ENCODE data around the gene DIAPH2.

DIAPH2 gene

DNA sequence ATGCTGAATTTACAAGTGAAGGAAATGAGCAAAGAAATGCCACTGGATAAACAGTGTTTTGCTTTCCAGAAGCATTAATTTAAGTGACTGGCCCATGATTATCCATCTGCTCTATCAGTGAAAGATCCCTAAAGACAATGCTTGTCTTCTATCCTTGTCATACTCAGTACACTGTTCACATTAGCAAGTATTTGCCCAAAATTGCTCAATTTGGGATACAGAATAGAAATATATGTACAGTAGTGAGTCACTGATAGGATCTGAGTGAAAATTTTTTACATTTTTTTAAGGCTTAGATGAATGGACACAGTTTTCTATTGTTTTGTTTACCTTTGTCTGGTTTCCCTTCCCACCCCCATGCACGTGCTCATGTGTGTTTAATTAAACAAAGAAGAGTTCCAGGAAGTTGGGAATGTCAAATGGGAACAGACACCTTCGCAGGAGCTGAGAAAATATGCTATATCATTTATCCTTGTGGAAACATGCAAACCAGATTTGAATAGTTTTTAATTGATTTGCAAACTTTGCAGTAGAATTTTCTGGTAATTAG, 855.4 kb downstream of the DIAPH2 start:
- DNase-seq = no peak

DNA sequence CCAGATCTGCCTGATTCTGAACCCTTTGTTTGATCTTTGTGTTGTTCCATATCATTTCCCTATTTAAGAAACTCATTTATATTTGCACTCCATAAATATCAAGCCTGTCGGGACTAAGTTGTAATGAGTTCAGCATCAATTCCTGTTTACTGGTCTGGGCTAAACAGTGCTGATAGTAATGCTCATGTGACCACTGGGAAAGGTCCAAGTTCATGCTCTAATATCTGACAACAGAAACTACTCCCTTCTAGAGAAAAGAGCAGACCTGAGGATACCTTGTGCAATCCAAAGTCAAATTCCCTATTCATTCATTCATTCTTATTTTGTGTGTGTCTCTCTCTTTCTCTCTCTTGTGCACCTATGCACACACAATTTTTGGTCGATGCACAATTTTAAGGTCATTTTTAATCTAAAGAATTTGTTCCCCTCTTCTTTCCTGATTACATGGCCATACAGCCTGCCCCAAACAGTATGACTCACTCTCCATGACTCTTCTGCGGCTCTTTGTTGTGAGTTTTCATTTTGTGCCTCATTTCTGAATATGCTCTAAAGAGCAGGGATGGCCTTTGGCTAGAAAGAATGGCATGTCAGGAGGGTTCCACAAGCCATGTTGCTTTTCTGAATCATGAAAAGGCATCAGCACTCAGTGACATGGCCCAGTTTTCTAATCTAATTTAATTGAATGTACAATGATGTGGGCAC, 863.4 kb downstream of the DIAPH2 start:
- no peak for DNase-seq

DNA sequence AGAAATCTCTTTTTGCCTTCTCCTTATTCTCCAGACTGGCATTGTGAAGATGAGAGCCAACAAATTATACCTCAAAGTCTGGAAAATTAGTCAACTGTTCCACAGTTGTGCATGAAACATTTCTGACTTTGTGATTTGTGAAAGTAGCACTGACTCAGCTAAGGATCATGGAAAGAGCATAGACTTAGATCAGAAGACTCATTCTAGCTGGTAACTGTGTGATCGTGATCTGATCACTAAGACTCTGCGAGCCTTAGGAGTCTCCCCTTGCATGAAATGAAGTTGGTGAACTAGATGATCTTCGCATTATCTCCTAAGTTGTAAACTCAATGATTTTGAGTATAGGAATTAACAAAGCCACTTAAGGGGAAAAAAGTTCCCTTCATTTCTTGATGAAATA, 867.2 kb downstream of the DIAPH2 start:
- DNase-seq = no peak

DNA sequence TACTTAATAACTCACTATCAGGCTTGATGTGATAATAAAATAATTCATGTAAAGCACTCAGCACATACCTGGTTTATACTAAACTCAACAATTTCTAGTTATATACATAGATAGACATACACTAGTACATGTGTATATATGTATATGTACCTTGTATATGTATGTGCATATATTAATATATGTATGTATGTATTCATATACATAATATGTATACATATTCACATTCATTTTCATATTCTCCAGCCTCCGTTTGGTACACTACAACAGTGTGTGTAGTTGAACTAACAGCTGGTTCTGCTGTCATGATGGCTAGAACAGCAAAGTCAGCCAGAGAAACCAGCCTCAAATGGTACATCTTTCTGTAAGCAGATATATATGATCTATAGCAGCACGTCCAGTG, 869.2 kb downstream of the DIAPH2 start:
- no peak for DNase-seq

DNA sequence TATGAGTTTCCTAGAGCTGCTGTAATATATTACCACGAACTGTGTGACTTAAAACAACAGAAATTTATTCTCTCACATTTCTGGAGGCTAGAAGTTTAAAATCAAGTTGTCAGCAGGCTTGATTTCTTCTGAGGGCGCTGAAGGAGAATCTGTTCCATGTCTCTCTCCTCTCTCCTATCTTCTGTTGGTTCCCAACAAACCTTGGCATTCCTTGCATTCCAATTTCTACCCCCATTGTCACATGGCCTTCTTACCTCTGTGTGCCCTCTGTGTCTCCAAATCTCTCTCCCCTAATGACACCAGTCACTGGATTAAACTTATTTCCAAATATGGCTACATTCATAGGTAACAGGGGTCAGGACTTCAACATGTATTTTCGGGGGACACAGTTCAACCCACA, 871.7 kb downstream of the DIAPH2 start:
- no peak for DNase-seq

DNA sequence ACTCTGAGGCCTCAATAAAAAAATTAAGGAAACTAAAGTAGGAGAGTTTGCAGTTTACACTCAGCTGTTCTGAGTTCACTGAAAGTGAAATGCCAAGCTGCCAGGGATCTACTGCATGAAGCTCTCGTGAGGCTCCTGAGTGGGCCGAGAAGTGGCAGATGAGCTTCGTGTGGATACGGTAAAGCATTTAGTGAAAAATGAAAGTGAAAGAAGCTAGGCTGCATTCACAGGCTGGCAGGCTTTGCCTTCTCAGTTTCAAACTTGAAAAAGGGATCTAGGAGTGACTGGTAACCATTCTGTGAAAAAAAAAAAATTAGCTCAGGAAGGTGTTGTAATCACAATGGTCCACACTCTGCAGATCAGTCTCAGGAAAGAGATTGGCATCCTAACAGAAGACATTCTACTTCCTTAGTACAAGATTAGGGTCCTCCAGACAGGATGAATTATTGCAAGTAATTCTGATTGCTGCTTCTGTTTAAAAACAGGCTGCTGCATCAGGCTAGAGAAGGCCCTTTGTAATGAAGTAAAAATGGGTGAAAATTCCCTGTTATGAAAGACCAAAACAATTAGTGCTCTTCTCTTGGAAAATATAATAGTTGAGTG, 879.0 kb downstream of the DIAPH2 start:
- DNase-seq = peak in 27 of 56 donors; percentile 0 to 29 (median 1)

DNA sequence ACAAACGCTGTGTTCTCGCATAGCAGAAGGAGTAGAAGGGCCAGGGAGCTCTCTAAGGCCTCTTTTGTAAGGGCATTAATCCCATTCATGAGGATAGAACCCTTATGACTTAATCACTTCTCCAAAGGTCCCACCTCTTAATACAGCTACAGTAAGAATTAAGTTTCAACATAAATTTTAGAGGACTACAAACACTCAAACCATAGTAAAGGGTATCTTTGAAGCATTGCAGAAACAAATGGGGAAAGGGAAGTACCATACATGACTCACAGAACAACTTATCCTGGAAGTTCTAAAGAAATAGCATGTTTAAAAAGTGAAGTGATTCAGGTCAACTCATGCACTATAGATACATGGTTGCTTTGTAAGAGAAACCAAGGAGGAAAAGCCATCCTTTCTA, 879.9 kb downstream of the DIAPH2 start:
- no peak for DNase-seq

DNA sequence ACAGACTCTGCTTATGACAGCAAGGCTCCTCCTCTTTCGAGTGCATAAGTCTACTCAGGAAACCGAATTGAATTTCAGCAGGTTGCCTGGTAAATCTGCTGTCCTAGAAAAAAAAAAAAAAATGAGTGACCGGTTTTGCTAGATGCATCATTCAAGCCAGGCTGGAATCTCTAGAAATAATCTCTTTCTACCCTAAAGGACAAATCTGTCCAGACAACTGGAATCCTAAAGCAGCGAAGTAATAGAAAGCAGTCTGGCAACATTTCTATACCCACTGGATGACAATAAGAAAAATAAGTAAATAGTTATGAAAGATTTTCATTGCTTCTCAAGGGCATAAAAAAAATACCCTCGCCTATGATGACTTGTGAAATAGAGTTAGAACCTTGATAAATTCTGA, 902.5 kb downstream of the DIAPH2 start:
- DNase-seq = no peak

DNA sequence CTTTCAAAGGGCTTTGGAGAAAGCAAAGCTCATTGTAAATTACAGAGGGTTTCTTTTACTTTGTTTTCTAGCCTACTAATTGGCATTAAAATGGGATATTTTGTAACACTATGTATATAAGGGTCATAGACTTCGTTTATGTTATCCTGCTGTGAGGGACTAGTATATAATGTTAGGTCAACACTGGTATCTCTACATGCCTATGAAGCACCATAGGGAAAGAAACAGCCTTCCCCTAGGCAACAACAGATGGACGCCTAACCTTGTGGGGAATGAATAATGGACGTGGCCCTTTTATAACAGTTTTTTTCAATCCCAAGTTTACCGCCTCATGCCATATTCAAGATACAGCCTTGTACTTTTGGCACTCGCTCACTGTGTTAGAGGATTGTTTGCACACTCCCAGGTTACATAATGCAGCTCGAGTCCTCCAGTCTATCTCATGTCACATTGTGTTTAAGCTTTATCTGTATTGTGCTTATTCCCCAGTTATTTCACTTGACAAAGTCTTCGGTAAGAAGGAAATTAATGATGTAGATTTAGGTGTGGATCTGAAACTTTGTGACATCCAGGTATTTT, 910.1 kb downstream of the DIAPH2 start:
- no peak for DNase-seq

DNA sequence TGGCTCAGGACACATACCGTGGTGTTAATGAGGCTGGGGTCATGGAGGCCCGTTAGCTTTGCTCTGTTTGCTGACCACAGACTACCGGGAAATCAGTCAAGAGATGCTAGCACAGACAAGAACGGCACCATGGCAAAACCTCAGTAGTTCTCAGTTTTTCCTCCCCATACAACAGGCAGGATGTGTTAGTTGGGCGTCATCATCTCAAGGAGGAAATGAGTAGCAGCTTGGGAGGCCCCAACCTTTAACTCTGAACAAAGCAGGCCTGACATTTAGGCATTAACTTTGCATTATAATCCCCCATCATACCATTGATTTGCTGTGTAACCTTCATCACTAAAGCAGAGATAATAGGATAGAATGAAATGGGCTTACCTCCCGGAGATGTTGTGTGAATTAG, 913.3 kb downstream of the DIAPH2 start:
- no peak for DNase-seq

DNA sequence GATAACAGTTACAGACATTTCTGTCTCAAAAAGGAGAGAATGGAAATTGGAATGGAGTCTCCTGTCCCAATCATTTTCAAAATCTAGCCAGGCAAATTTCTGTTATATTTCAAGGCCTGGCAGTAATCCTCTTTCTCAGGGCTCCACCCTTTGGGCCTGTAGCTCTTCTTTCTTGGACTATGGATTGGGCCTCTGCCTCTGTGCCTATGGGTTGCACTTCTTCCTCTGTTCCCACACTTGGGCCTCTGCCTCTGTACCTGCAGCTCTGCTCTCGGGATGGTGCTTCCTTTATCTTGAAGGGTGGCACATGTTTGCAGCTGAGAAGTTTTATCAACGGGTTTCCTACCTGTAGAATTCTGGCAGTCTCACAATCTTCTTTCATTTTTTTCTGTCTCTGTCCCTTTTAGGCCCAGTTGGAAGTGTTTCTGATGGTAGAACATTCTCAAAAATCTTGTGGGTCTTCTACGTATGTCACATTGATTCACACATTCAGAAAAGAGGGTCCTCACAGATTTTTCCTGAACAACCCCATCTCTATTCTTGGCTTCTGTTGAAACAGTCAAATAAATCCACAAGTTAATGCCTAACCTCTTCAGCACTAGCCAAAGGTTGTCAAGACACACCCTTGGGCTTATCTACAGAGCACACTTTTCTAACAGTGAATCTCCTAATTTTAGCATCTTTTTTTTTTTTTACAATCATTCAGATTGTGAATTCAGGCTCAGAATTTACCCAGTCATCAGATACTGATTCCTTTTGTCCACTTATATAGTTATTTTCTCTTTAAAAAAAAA, 918.0 kb downstream of the DIAPH2 start:
- no peak for DNase-seq

DNA sequence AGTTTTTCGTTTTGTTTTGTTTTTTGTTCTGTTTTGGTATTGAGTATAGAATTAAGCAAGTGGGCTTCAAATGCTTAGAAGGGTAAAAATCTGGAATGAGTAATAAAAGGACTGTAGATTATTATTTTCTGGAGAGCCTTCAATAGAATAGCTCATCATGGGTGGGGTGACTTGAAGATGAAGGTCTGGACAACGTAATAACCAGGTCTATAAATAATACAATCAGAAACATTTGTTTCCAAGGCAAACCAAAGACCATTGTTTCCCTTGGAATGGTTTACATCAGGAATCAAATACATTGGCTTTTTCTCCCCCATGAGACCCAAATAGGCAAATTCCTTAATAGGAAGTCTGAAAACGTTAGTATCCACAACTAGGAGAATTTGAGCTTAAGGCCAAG, 920.6 kb downstream of the DIAPH2 start:
- DNase-seq = no peak

DNA sequence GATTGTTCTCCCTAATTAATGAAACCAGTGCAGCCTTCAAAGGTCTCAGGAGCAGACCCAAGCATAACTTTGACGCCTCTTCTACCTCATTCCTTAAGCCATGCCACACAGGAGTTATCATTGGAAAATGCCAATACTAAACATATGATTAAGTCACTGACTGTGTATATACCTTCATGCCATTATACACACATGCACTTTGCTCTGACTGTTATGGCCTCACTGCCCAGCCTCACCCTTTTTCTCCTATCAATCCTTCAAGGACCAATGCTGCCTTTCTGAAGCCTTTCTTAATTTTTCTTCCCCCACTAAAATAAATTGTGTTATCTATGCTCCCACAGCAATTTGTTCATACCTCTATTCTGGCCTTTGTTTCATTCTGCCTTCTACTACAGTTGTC, 924.7 kb downstream of the DIAPH2 start:
- no peak for DNase-seq

DNA sequence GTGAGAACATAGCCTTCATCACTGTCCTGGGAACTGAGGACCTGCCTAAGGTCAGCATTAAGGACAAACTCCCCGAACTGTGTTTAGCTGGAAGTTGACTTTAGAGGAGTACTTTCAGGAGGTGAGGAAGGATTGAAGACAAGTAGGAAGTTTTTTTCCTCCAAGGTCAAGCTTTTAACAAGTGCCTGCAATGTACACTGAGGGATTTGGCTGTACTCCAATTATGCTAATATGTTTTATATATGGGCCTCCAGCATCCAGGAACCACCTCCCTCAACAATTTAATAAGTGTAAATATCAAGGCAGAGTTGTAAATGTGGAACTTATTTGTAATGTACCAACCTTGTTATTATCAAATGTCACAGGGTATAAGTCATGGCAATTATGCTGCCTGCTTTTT, 925.3 kb downstream of the DIAPH2 start:
- no peak for DNase-seq

DNA sequence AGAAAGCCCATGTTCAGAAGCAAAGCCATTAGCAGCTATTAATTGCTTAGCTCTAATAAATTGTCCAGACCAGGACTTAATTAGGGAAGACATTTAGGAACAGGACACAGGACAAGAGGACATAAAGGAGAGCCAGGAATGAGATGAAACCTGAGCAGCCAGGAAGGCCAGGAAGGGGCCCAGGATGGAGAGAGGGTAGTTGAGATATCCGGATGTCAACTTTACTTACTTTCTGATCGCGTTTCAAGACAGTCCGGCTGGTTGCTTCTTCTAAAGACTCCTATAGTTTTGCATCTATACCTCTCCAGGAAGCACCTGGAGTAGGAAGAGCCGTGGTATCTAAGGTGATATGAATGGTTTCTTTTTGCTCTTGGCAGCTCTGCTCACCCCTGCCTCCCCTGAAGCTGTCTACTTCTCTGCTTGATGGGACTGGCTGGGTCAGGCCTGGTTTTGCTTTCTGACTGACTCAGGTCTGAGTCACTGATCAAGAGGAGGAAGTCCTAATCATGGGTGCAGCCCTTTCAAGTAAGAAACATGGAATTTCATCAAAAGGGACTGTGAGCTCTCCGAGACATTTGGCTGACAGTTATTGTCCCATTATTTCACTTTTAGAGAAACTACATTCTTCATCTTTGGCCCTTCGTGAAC, 932.4 kb downstream of the DIAPH2 start:
- no peak for DNase-seq

DNA sequence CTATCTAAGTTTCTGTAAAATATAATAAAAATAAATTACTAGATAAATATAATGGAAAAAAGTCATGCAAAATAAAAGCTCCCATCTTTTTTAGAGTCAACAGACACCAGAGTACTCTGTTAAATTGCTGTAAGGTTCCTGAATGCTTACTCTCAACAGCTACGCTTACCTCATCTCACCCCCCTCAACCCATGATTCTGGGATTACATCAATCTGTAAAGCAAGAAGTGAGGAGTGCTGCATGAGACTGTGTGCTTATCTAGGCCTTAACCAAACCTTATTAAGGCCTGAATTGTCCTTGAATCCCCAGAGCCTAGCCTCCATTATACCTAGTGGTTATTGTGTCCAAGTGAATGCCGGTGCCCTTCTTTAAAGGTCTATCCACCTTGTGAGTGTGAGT, 934.9 kb downstream of the DIAPH2 start:
- DNase-seq = no peak

DNA sequence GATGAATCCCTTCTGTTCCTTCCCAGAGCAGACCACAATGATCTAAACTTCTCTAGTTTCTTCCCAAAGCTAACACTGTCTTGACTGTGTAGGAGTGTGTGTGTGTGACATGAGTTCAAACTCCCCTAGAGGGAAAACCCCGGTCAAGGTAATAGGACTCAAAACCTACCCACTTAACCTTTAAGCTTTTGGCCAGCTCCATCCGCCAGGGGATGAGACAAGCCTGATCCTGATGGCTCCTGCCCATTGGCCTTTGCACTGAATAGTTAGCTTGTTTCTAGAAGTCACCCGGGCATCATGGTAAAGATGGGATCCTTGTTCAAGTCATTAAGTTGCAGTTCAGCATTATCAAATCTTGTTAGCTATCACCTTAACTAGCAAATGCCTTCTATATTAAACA, 937.5 kb downstream of the DIAPH2 start:
- no peak for DNase-seq

DNA sequence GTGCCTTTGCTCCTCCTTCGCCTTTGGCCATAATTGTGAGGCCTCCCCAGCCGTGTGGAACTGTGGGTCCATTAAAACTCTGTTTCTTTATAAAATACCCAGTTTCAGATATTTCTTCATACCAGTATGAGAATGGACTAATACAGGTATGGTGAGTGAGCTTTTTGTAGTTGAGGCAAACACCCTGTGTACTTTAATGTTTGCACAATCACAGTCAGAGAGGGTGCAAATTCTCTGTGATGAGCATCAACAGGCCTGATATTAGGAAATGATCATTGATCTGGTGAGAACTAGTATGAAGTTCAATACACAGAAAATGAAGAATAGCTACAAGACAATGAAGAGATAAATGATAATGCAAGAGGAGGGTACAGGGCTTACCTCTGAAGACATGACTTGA, 943.7 kb downstream of the DIAPH2 start:
- DNase-seq = no peak

DNA sequence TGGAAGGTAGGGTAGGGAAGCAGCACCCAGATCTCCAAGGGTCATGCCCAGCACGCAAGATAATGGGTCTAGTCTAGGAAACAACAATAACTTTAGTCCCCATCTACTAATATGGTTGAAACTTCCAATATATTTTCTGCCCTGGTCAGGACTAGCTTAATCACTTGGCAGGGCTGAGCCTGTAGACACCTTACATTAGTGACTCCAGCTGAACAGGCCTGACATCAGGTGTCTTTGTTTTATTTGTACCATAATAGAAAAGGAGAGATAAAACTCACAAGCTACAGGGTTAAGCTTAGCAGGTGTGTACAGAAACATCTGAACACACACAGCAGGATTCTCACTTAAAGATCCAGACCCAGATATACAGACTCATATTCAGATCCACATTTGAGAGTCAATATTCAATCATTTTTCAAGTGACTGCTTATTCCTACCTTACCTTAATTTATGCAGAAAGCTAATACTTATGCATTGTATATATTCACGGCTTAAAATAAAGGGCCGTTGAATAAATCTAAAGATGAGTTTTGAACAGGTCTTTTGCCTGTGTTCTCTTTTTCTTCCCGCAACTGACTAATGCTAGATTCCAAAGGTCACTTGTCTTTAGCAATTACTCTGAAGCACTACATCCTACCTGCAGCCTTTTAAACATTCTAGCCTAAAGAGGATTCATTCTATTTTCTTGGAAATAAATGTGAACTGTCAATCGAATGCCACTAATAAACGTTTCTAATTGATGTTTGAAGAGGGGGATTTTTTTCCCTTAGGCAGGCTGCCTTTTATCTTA, 944.4 kb downstream of the DIAPH2 start:
- no peak for DNase-seq

DNA sequence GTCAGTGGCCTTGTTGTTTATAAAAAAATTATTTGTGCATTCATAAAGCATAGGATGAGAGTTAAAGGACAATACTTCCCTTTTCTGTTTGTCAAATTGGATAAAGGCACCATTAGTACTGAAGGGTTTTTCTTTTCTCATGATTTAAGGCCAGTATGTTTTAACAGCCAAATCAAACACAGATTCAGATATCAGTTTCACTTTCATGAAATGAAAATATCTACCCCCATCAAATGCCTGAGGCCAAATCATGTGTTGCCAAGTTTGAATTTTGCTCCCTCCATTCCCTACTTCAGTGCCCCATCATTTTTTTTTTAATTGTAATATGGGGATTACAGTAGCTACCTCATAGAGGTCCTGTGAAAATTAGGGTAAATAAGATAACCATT, 944.9 kb downstream of the DIAPH2 start:
- DNase-seq = no peak

DNA sequence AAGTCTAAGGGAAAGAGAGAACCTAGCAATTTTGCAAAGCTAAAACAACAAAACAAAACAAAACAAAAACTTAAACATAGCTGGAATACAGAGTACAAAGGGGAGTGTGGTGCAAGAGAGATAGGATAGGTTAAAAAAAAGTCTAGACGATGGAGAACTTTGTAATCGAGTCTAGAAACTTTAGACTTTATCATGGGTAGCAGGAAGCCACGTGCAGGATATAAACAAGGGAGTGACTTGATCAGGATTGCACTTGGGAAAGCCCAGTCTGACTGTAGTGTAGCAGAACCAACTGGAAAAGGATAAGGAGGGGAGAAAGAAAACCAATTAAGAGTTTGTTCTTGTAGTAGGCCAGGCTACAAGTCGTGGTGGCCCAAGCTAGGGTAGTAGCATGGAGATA, 949.2 kb downstream of the DIAPH2 start:
- DNase-seq = no peak
